22Rv1 (cell line): Measurements from ENCODE around the gene FAM222A.

Experiments used
- H3K27ac ChIP-seq: fragments of 450-650 bp; 2 replicates; pipeline ENCODE4 v1.5.1; 2017
- CTCF ChIP-seq: fragments of 450-650 bp; IDR thresholded peaks from 2 replicates; pipeline ENCODE4 v1.5.1; 2017; ENCODE audit warnings: mild to moderate bottlenecking
- ZFX ChIP-seq: fragments of 450-650 bp; IDR thresholded peaks from 2 replicates; pipeline ENCODE4 v1.6.1; 2017; ENCODE audit warnings: antibody characterized with exemption, borderline replicate concordance

Gene FAM222A

GRCh38 chr12:109795023-109795422 is 81.4 kb downstream of the FAM222A start:
- no peak overlapping the region for H3K27ac ChIP-seq
- TF ChIP-seq CTCF (no peak), ZFX (no peak)

GRCh38 chr12:109796057-109796456 is 82.4 kb downstream of the FAM222A start:
- no peak overlapping the region for H3K27ac ChIP-seq
- TF ChIP-seq ZFX (no peak), CTCF (no peak)

GRCh38 chr12:109797905-109798669 is 84.5 kb downstream of the FAM222A start:
- TF ChIP-seq ZFX (no peak), CTCF (peak; percentile 62)
- H3K27ac ChIP-seq: no peak overlapping the region

- no peak overlapping the region for H3K27ac ChIP-seq
- TF ChIP-seq CTCF (no peak), ZFX (no peak)
Observed at GRCh38 chr12:109798691-109799090, 85.1 kb downstream of the FAM222A start.

GRCh38 chr12:109800536-109800935 is 86.9 kb downstream of the FAM222A start:
- TF ChIP-seq CTCF (no peak), ZFX (no peak)
- H3K27ac ChIP-seq: no peak overlapping the region

- H3K27ac ChIP-seq: no peak overlapping the region
- no peak for TF ChIP-seq ZFX
- TF ChIP-seq CTCF: no peak
Observed at GRCh38 chr12:109802828-109803227, 89.2 kb downstream of the FAM222A start.

GRCh38 chr12:109803678-109804077 is 90.1 kb downstream of the FAM222A start:
- no peak for TF ChIP-seq ZFX
- TF ChIP-seq CTCF: no peak
- H3K27ac ChIP-seq: no peak overlapping the region
